ENCODE measurements around the gene TTC32. TPM values are rescaled to one million over a fixed set of nuclear protein-coding genes. Genes with fewer than 3 reads are reported as not detected.

Gene TTC32
- total and polyA plus RNA-seq, 2 experiments from 2014 or later, result 4.6 to 17.0 TPM

- H3K4me2 ChIP-seq, result peak overlapping the region; percentile 80
- peak overlapping the region; percentile 100 for H3K27ac Mint-ChIP-seq
- H2AFZ ChIP-seq, result peak overlapping the region; percentile 99
- peaks cover 23% of the 10 kb centered on the region for H3K79me2 ChIP-seq (replicated peaks; ENCODE audit: insufficient read depth)
- H3K36me3 Mint-ChIP-seq (ENCODE audit: low read depth), result no peaks in the 10 kb centered on the region
- H3K4me1 Mint-ChIP-seq, result peaks cover 16% of the 10 kb centered on the region
- DNase-seq (ENCODE audit: low spot score), result peak; percentile 11
- peak overlapping the region; percentile 98 for H3K4me3 Mint-ChIP-seq
- H3K27me3 ChIP-seq (ENCODE audit: insufficient read depth), result no peaks in the 10 kb centered on the region
- TF ChIP-seq CREB1 (CRISPR knock-in tag; IDR thresholded peaks at IDR 0.05; ENCODE audit: low read depth), result no peak
- TF ChIP-seq CTCF (conservative IDR thresholded peaks at IDR 0.05; ENCODE audit: low read depth in 2 of 2), result no peak
- TF ChIP-seq ZNF114 (CRISPR knock-in tag; IDR thresholded peaks at IDR 0.05), result no peak
- TF ChIP-seq NANOG (IDR thresholded peaks at IDR 0.05; ENCODE audit: borderline replicate concordance), result no peak
- TF ChIP-seq EZH2phosphoT487 (IDR thresholded peaks at IDR 0.05; ENCODE audit: unreplicated experiment), result no peak
- TF ChIP-seq REST (IDR thresholded peaks at IDR 0.05; ENCODE audit: unreplicated experiment), result no peak
- no peak for TF ChIP-seq ZNF331 (CRISPR knock-in tag; IDR thresholded peaks at IDR 0.05; ENCODE audit: low read depth)
- no peak for TF ChIP-seq ZNF462 (CRISPR knock-in tag; IDR thresholded peaks at IDR 0.05)
- TF ChIP-seq ETS1 (IDR thresholded peaks at IDR 0.05), result no peak
- no peak for TF ChIP-seq STAT1 (IDR thresholded peaks at IDR 0.05; ENCODE audit: unreplicated experiment)
- TF ChIP-seq EZH2 (IDR thresholded peaks at IDR 0.05; ENCODE audit: low read depth, unreplicated experiment), result no peak
- no peak for TF ChIP-seq JUNB (IDR thresholded peaks at IDR 0.05; ENCODE audit: unreplicated experiment)
- TF ChIP-seq POLR2AphosphoS5 (IDR thresholded peaks at IDR 0.05; ENCODE audit: low read depth), result no peak
- no peaks in the 10 kb centered on the region for H3K9me2 ChIP-seq (ENCODE audit: insufficient read depth)
- H3K36me3 ChIP-seq (ENCODE audit: insufficient read depth), result no peaks in the 10 kb centered on the region
- H3F3A ChIP-seq (replicated peaks; ENCODE audit: low read depth), result no peaks in the 10 kb centered on the region
- no peak; the same call in 2 of the 3 replicates for ATAC-seq
- no peaks in the 10 kb centered on the region for H3K9me3 Mint-ChIP-seq
- no peaks in the 10 kb centered on the region; the same call in 1 of the 2 replicates for H4K20me1 ChIP-seq (replicated peaks; ENCODE audit: insufficient read depth)
- H3K4me3 ChIP-seq, result peak overlapping the region; percentile 78
- peaks cover 7% of the 10 kb centered on the region for H3K27me3 Mint-ChIP-seq (ENCODE audit: insufficient read depth, low read depth, poor library complexity)
- peaks cover 3% of the 10 kb centered on the region; the same call in 1 of the 2 replicates for H3K4me1 ChIP-seq (ENCODE audit: insufficient read depth)
- peak overlapping the region; percentile 94 for H3K27ac ChIP-seq (ENCODE audit: low read depth)
These were observed 797 bp downstream of the TTC32 start for GRCh38 chr2:19900931-19901441.
